Transverse colon (tissue), 3 donors: ENCODE results near the gene IQGAP1.

Experiments used
- CTCF ChIP-seq, 5 experiments: fragments of 200-600 bp in 3 of 5; fragments of 450-650 bp in 2 of 5; sonication (generic) in 3 of 5; IDR thresholded peaks; 1 replicate in 2 of 5; 2 replicates in 3 of 5; pipeline ENCODE4 v1.5.1; 2016 to 2017; ENCODE audit warnings: antibody characterized with exemption in 5 of 5, inconsistent platforms in 3 of 5, mild to moderate bottlenecking in 2 of 5, moderate library complexity in 1 of 5
- EP300 ChIP-seq: sonication (generic); formaldehyde crosslinking; IDR thresholded peaks from one replicate; pipeline ENCODE4 v1.6.1; 2017; ENCODE audit warnings: antibody characterized with exemption, low read depth
- POLR2A ChIP-seq: fragments of 450-650 bp; IDR thresholded peaks from one replicate; pipeline ENCODE4 v1.6.1; 2016; ENCODE audit warnings: antibody characterized with exemption, mild to moderate bottlenecking, moderate library complexity

GRCh38 chr15:90547540-90547939 is 159.5 kb downstream of the IQGAP1 start:
- no peak for TF ChIP-seq CTCF (IDR thresholded peaks at IDR 0.05)
- TF ChIP-seq EP300, result no peak
- TF ChIP-seq POLR2A, result no peak
